Anterior cingulate cortex (tissue), 58 donors: ENCODE data around the gene DTX1.

ENCODE experiments used
- DNase-seq, 58 donors: peaks; one replicate each; lab custom pipeline; 2025; lab: John Stamatoyannopoulos, UW

DTX1 gene

GRCh38 chr12:113069751-113070116 lies 13.2 kb downstream of the DTX1 start:
- no peak for DNase-seq

- no peak for DNase-seq
These were observed 13.8 kb downstream of the DTX1 start for GRCh38 chr12:113070117-113070906.

- DNase-seq = peak in 53 of 58 donors; percentile 11 to 97 (median 74)
These were observed 14.9 kb downstream of the DTX1 start for GRCh38 chr12:113071135-113072112.

GRCh38 chr12:113072136-113072535 lies 15.6 kb downstream of the DTX1 start:
- no peak for DNase-seq

- DNase-seq = no peak
These were observed 17.1 kb downstream of the DTX1 start for GRCh38 chr12:113073586-113073985.

GRCh38 chr12:113075137-113075683 lies 18.7 kb downstream of the DTX1 start:
- no peak for DNase-seq

GRCh38 chr12:113077057-113077858 lies 20.7 kb downstream of the DTX1 start:
- no peak for DNase-seq

GRCh38 chr12:113077859-113078255 lies 21.3 kb downstream of the DTX1 start:
- no peak for DNase-seq

GRCh38 chr12:113081873-113082272 lies 25.3 kb downstream of the DTX1 start:
- DNase-seq = no peak

GRCh38 chr12:113082486-113083148 lies 26.1 kb downstream of the DTX1 start:
- no peak for DNase-seq

GRCh38 chr12:113083863-113084435 lies 27.4 kb downstream of the DTX1 start:
- DNase-seq = no peak

- no peak for DNase-seq
These were observed 30.0 kb downstream of the DTX1 start for GRCh38 chr12:113086249-113087164.

- DNase-seq = no peak
These were observed 30.7 kb downstream of the DTX1 start for GRCh38 chr12:113087193-113087592.

- no peak for DNase-seq
These were observed 31.5 kb downstream of the DTX1 start for GRCh38 chr12:113088037-113088436.

GRCh38 chr12:113088971-113089756 lies 32.6 kb downstream of the DTX1 start:
- DNase-seq = no peak

- DNase-seq = no peak
These were observed 33.3 kb downstream of the DTX1 start for GRCh38 chr12:113089839-113090238.

GRCh38 chr12:113090740-113091139 lies 34.2 kb downstream of the DTX1 start:
- peak in 13 of 58 donors; percentile 7 to 54 (median 25) for DNase-seq
